Testis (tissue), 3 donors: ENCODE results near the gene LRRC1. TPM values are rescaled to one million over a fixed set of nuclear protein-coding genes. Genes with fewer than 3 reads are reported as not detected.

Experiments
- DNase-seq: peaks from one replicate; pipeline ENCODE4 v3.0.0-alpha.2; 2019
- H3K27ac ChIP-seq, 2 donors: fragments of 200-600 bp; sonication (generic); one replicate each; pipeline ENCODE4 v1.5.1; 2019
- H3K27me3 ChIP-seq: fragments of 200-600 bp; sonication (generic); one replicate; pipeline ENCODE4 v1.5.1; 2019
- H3K36me3 ChIP-seq: fragments of 200-600 bp; sonication (generic); one replicate; pipeline ENCODE4 v1.5.1; 2017; ENCODE audit warnings: low read depth; ENCODE audit errors: missing control alignments
- H3K4me1 ChIP-seq: fragments of 200-600 bp; sonication (generic); one replicate; pipeline ENCODE4 v1.5.1; 2019
- H3K4me3 ChIP-seq, 2 donors: fragments of 200-600 bp; sonication (generic); one replicate each; pipeline ENCODE4 v1.5.1; 2017 to 2019
- H3K9me3 ChIP-seq: fragments of 200-600 bp; sonication (generic); one replicate; pipeline ENCODE4 v1.5.1; 2017
- CTCF ChIP-seq, 3 experiments: fragments of 450-650 bp in 2 of 3; fragments of 200-600 bp in 1 of 3; sonication (generic) in 1 of 3; IDR thresholded peaks; one replicate each; pipeline ENCODE4 v1.5.1; 2016 to 2019; ENCODE audit warnings: antibody characterized with exemption in 3 of 3, mild to moderate bottlenecking in 2 of 3, moderate library complexity in 1 of 3
- POLR2A ChIP-seq: fragments of 450-650 bp; IDR thresholded peaks from one replicate; pipeline ENCODE4 v1.6.1; 2017; ENCODE audit warnings: antibody characterized with exemption, mild to moderate bottlenecking, moderate library complexity
- WGBS, 2 donors: methylation state at CpG; one replicate each; pipeline ENCODE4 v1.1.5; 2018; 5-methylcytosine and 5-hydroxymethylcytosine counted together
- intact Hi-C: fragments of 100-400 bp; cut with DNase I; formaldehyde crosslinking; loops from one replicate; pipeline ENCODE4 v1.15.1; 2023; ENCODE audit warnings: low total_unique reads
- polyA plus RNA-seq: library from polyadenylated mRNA; stranded (reverse); fragments of 350-450 nt; fragmentation: Illumina TruSeq; extraction: RNeasy Lipid Tissue Mini Kit (QIAGEN cat#74804); gene quantifications from one replicate; pipeline ENCODE4 v1.2.3, GENCODE V29; 2014; ENCODE audit warnings: low read depth, low replicate concordance; ENCODE audit not compliant: insufficient read depth
- total RNA-seq, 2 donors: library from RNA; depleted of rRNA; stranded (reverse); fragments of >200 nt; gene quantifications; one replicate each; pipeline ENCODE4 v1.2.3, GENCODE V29; 2016

LRRC1 gene
- total and polyA plus RNA-seq, 3 donors from 2014 or later = 29.5 to 36.5 (median 34.1) TPM

DNA sequence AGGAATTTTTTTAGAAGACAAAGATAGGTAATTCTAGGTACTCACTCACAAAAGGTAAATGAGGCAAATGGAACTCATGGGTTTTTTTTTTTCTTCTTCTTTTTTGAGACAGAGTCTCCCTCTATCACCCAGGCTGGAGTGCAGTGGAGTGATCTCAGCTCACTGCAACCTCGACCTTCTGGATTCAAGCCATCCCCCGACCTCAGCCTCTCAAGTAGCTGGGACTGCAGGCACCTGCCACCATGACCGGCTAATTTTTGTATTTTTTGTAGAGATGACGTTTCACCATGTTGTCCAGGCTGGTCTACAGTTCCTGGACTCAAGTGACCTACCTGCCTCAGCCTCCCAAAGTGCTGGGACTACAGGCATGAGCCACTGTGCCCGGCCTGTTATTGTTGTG is 126.1 kb downstream of the LRRC1 start:
- no peak for DNase-seq
- no peaks in the 10 kb centered on the region for H3K36me3 ChIP-seq
- H3K4me3 ChIP-seq = no peak overlapping the region
- no peaks in the 10 kb centered on the region for H3K4me1 ChIP-seq
- intact Hi-C loops = no loop called here
- TF ChIP-seq POLR2A (no peak), CTCF (IDR thresholded peaks at IDR 0.05) (no peak)
- 70 to 87% methylated on average over 5 of the region's 5 CpGs for WGBS, 2 donors
- H3K27me3 ChIP-seq = no peaks in the 10 kb centered on the region
- no peak overlapping the region for H3K27ac ChIP-seq
- H3K9me3 ChIP-seq = no peaks in the 10 kb centered on the region

- 85 to 89% methylated on average over 2 of the region's 2 CpGs for WGBS, 2 donors
- no peak overlapping the region for H3K27ac ChIP-seq
- TF ChIP-seq CTCF (IDR thresholded peaks at IDR 0.05) = no peak
- no peak for TF ChIP-seq POLR2A
Measured at GRCh38 chr6:53921639-53922038, 126.8 kb downstream of the LRRC1 start.

DNA sequence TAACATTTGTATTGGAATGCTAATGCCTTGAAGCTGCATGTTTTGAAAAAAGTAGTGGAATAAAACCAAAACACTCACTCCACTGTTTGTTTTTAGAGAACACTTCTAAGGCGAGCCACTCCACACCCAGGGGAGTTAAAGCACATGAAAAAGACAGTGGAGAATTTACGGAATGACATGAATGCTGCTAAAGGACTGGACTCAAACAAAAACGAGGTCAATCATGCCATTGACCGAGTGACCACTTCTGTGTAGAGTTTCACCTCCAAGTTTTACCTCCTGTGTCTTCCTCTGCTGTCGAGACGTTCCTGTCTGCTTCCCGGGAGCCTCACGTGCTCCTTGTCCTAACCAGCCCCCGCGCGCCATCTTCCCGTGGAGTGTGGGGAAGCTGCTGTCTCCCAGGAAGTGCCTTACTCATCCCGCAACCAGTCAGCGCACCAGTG is 127.8 kb downstream of the LRRC1 start:
- DNase-seq = no peak
- Histone ChIP-seq H3K27me3 (no peaks in the 10 kb centered on the region), H3K36me3 (no peaks in the 10 kb centered on the region), H3K4me1 (no peaks in the 10 kb centered on the region), H3K9me3 (no peaks in the 10 kb centered on the region), H3K27ac (no peak overlapping the region), H3K4me3 (no peak overlapping the region)
- intact Hi-C loops = no loop called here
- 63 to 73% methylated on average over 14 of the region's 14 CpGs for WGBS, 2 donors
- TF ChIP-seq POLR2A = no peak
- no peak for TF ChIP-seq CTCF (IDR thresholded peaks at IDR 0.05)

More at GRCh38 chr6:53921639-53922038, 126.8 kb downstream of the LRRC1 start:
- H3K4me3 ChIP-seq = no peak overlapping the region
- no peaks in the 10 kb centered on the region for H3K36me3 ChIP-seq
- no peaks in the 10 kb centered on the region for H3K4me1 ChIP-seq
- H3K9me3 ChIP-seq = no peaks in the 10 kb centered on the region
- DNase-seq = no peak
- no peaks in the 10 kb centered on the region for H3K27me3 ChIP-seq
- intact Hi-C loops = no loop called here

DNA sequence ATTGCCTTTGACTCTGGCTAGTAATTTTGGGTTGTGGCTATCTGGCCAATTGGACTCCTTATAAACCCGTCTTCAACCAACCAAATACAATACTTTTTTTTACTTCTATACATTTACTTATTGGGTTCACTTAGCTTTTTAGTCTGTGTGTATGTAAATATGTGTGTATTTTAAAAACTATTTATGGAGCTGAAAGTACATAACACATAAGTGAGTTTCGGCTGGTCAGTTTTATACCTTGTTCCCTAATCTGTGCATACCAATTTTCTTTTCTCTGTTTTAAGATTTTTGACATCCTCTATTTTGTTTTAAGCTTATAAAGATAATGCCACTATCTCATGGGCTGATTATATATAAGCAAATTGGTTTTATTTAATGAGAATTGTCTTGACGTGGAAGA is 129.5 kb downstream of the LRRC1 start:
- Histone ChIP-seq H3K27me3 (no peaks in the 10 kb centered on the region), H3K9me3 (no peaks in the 10 kb centered on the region), H3K27ac (no peak overlapping the region), H3K4me3 (no peak overlapping the region), H3K36me3 (no peaks in the 10 kb centered on the region), H3K4me1 (no peaks in the 10 kb centered on the region)
- no peak for DNase-seq
- intact Hi-C loops = no loop called here
- 91 to 98% methylated on average over 3 of the region's 3 CpGs for WGBS, 2 donors
- TF ChIP-seq CTCF (IDR thresholded peaks at IDR 0.05) (no peak), POLR2A (no peak)

GRCh38 chr6:53924821-53925422 is 130.1 kb downstream of the LRRC1 start:
- 83 to 86% methylated on average over 7 of the region's 7 CpGs for WGBS, 2 donors
- TF ChIP-seq POLR2A (no peak), CTCF (IDR thresholded peaks at IDR 0.05) (no peak)
- no peak for DNase-seq
- Histone ChIP-seq H3K27me3 (no peaks in the 10 kb centered on the region), H3K4me1 (no peaks in the 10 kb centered on the region), H3K36me3 (no peaks in the 10 kb centered on the region), H3K27ac (no peak overlapping the region), H3K4me3 (no peak overlapping the region), H3K9me3 (no peaks in the 10 kb centered on the region)
- intact Hi-C loops = no loop called here
